GM12878 (cell line): ENCODE data around the gene TRIM9. TPM values are rescaled to one million over a fixed set of nuclear protein-coding genes. Genes with fewer than 3 reads are reported as not detected.

ENCODE experiments used
- ATAC-seq: fragments of 200-7000 bp; cut with Tn5 transposase; 3 replicates; pipeline ENCODE4 v1.9.1; 2020; ENCODE audit warnings: mild to moderate bottlenecking, moderate library complexity
- BruUV-seq: library from RNA; stranded (reverse); fragments of 400-500 nt; replicated peaks from 2 replicates; lab custom pipeline; 2021; lab: Mats Ljungman, UMichigan
- CTCF ChIA-PET: fragments of 300-600 bp; sonication (Branson Sonifier 250); formaldehyde crosslinking; extraction: SDS; loops from one replicate; lab custom pipeline; 2021; ENCODE audit warnings: inconsistent platforms; lab: Yijun Ruan, JAX
- POLR2A ChIA-PET: fragments of 350-600 bp; formaldehyde crosslinking; extraction: SDS; loops from one replicate; lab custom pipeline; 2021; ENCODE audit warnings: inconsistent platforms; lab: Charles Lee
- RAD21 ChIA-PET: fragments of 300-600 bp; sonication (Branson Sonifier 250); formaldehyde crosslinking; loops from one replicate; lab custom pipeline; 2023; ENCODE audit warnings: antibody characterized with exemption; ENCODE audit not compliant: unreplicated experiment; lab: Charles Lee
- SMC1A ChIA-PET: fragments of 300-600 bp; sonication (Branson Sonifier 250); formaldehyde crosslinking; loops from one replicate; lab custom pipeline; 2023; ENCODE audit not compliant: unreplicated experiment, uncharacterized antibody; lab: Charles Lee
- DNase-seq: peaks from one replicate; pipeline ENCODE4 v3.0.0-alpha.2; 2011; ENCODE audit warnings: low read depth, low spot score
- FAIRE-seq: peaks from 3 replicates; lab custom pipeline; 2011; peaks lifted over from hg19 to GRCh38; lab: Jason Lieb, UNC
- H2AFZ ChIP-seq: 2 replicates; pipeline ENCODE4 v1.6.0; 2011; ENCODE audit warnings: low read depth, low read length, control low read depth; ENCODE audit not compliant: control insufficient read depth
- H3K27ac ChIP-seq: 2 replicates; pipeline ENCODE4 v1.5.1; 2011; ENCODE audit warnings: control low read depth; ENCODE audit not compliant: control insufficient read depth, insufficient read depth
- H3K27me3 ChIP-seq, 2 experiments: replicated peaks in 1 of 2; 2 replicates each; pipeline versions ENCODE4 v1.6.0 to v1.6.1; 2011; ENCODE audit warnings: low read length in 1 of 2; ENCODE audit not compliant: control insufficient read depth in 2 of 2, insufficient read depth in 2 of 2
- H3K36me3 ChIP-seq, 2 experiments: 2 replicates each; pipeline ENCODE4 v1.5.1; 2011; ENCODE audit warnings: low read length in 1 of 2; ENCODE audit not compliant: control insufficient read depth in 2 of 2, insufficient read depth in 2 of 2
- H3K4me1 ChIP-seq: 2 replicates; pipeline ENCODE4 v1.6.1; 2011; ENCODE audit warnings: mild to moderate bottlenecking, low read length, moderate library complexity, mixed read lengths; ENCODE audit not compliant: control insufficient read depth, insufficient read depth
- H3K4me2 ChIP-seq: 2 replicates; pipeline ENCODE4 v1.6.0; 2011; ENCODE audit warnings: control low read depth; ENCODE audit not compliant: control insufficient read depth, insufficient read depth
- H3K4me3 ChIP-seq: fragments of 200-600 bp; sonication (generic); 2 replicates; pipeline ENCODE4 v1.5.1; 2016
- H3K79me2 ChIP-seq: 2 replicates; pipeline ENCODE4 v1.6.0; 2011; ENCODE audit warnings: low read length; ENCODE audit not compliant: control insufficient read depth, insufficient read depth
- H3K9ac ChIP-seq: 2 replicates; pipeline ENCODE4 v1.8.0; 2011; ENCODE audit warnings: low read length, control low read depth, mixed read lengths; ENCODE audit not compliant: control insufficient read depth, insufficient read depth
- H3K9me3 ChIP-seq: replicated peaks from 3 replicates; pipeline ENCODE4 v1.5.1; 2011; ENCODE audit warnings: mild to moderate bottlenecking, low read length; ENCODE audit not compliant: control insufficient read depth, insufficient read depth
- H4K20me1 ChIP-seq: 2 replicates; pipeline ENCODE4 v1.6.0; 2011; ENCODE audit not compliant: control insufficient read depth, insufficient read depth
- CHD2 ChIP-seq: IDR thresholded peaks from 2 replicates; pipeline ENCODE4 v1.6.1; 2011; ENCODE audit warnings: low read depth, low read length, improper control_type of control experiment, borderline replicate concordance
- JUNB ChIP-seq: IDR thresholded peaks from 2 replicates; pipeline ENCODE4 v1.6.1; 2016; ENCODE audit warnings: antibody characterized with exemption, mild to moderate bottlenecking
- KDM1A ChIP-seq: fragments of 200-600 bp; sonication (generic); IDR thresholded peaks from 2 replicates; pipeline ENCODE4 v1.6.1; 2016; ENCODE audit warnings: borderline replicate concordance
- RB1 ChIP-seq: fragments of 450-650 bp; formaldehyde crosslinking; IDR thresholded peaks from 2 replicates; pipeline ENCODE4 v1.6.1; 2017; ENCODE audit warnings: mild to moderate bottlenecking, borderline replicate concordance
- RELA ChIP-seq: fragments of 450-650 bp; IDR thresholded peaks from 2 replicates; pipeline ENCODE4 v1.8.0; 2014; ENCODE audit warnings: borderline replicate concordance; ENCODE audit not compliant: partially characterized antibody
- RELB ChIP-seq: fragments of 450-650 bp; IDR thresholded peaks from 2 replicates; pipeline ENCODE4 v1.6.1; 2017; ENCODE audit warnings: low read depth, mild to moderate bottlenecking, moderate library complexity
- SPI1 ChIP-seq: IDR thresholded peaks from 2 replicates; pipeline ENCODE4 v1.6.1; 2011; ENCODE audit warnings: low read depth, mild to moderate bottlenecking, low read length, moderate library complexity, borderline replicate concordance; ENCODE audit not compliant: insufficient read depth
- ZBTB33 ChIP-seq: fragments of 450-650 bp; IDR thresholded peaks from 2 replicates; pipeline ENCODE4 v1.6.1; 2017; ENCODE audit warnings: mild to moderate bottlenecking
- WGBS: methylation state at CpG from one replicate; pipeline ENCODE4 v1.1.6; 2016; ENCODE audit warnings: low lambda C conversion rate; ENCODE audit not compliant: insufficient replicate concordance, insufficient coverage; ENCODE audit errors: missing lambda C conversion rate; 5-methylcytosine and 5-hydroxymethylcytosine counted together
- in situ Hi-C: fragments of 300-500 bp; cut with MboI; formaldehyde crosslinking; loops from 9 replicates; pipeline ENCODE4 v1.14.3; 2018; ENCODE audit warnings: mixed read lengths
- intact Hi-C: fragments of 100-400 bp; cut with micrococcal nuclease; formaldehyde crosslinking; loops from one replicate; pipeline ENCODE4 v1.14.2; 2022; ENCODE audit not compliant: unreplicated experiment
- polyA plus RNA-seq, 11 experiments: library from polyadenylated mRNA; depleted of rRNA in 4 of 11; unstranded in 6 of 11; stranded (reverse) in 5 of 11; fragments of >200 nt; fragmentation: Nextera tagmentation in 4 of 11; fragmentation: Illumina TruSeq in 1 of 11; extraction: Ambion mirVana in 4 of 11; extraction: Trizol in 1 of 11; gene quantifications; 1 replicate in 1 of 11; 2 replicates in 10 of 11; pipeline versions ENCODE4 v1.2.1 to v1.2.3, GENCODE V29; 2011 to 2016; ENCODE audit warnings: inconsistent platforms in 2 of 11, missing spikeins in 2 of 11, low read depth in 1 of 11
- total RNA-seq, 4 experiments: library from RNA; depleted of rRNA in 3 of 4; stranded (reverse); fragments of >200 nt in 3 of 4; fragmentation: Illumina TruSeq in 1 of 4; extraction: Trizol in 1 of 4; gene quantifications; 2 replicates each; pipeline versions ENCODE4 v1.2.1 to v1.2.3, GENCODE V29; 2013 to 2021

Gene TRIM9
- total and polyA plus RNA-seq, 10 of the 15 experiments (the other 5 are each of a cell fraction or from before 2014, with no cell fraction given), result 0.04 to 0.18 (median 0.11) TPM; not detected in 2

GRCh38 chr14:51087031-51087441, 7.9 kb downstream of the TRIM9 start (continued):
- no peak for TF ChIP-seq ZBTB33
- TF ChIP-seq, all 136 proteins: peak for 0

- CTCF ChIA-PET, result no interaction called here
- no peak overlapping the region for H2AFZ ChIP-seq
- RAD21 ChIA-PET, result no interaction called here
- no peak overlapping the region for H3K4me2 ChIP-seq
- in situ Hi-C loops, result no loop called here
- no peak overlapping the region for H3K4me3 ChIP-seq
- FAIRE-seq (no peak), DNase-seq (no peak)
- no peaks in the 10 kb centered on the region for H3K4me1 ChIP-seq
- SMC1A ChIA-PET, result no interaction called here
- POLR2A ChIA-PET, result no interaction called here
- intact Hi-C loops, result no loop called here
- H3K27ac ChIP-seq, result no peak overlapping the region
- H3K36me3 ChIP-seq, result no peaks in the 10 kb centered on the region
- no peak overlapping the region for H3K9ac ChIP-seq
- BruUV-seq, result no TSS peak
- 44% methylated on average over 2 of the region's 2 CpGs for WGBS
- no peaks in the 10 kb centered on the region for H3K79me2 ChIP-seq
- TF ChIP-seq SPI1, result no peak
- no peak for TF ChIP-seq RELB
- no peak for TF ChIP-seq RELA
- no peak for TF ChIP-seq RB1
- TF ChIP-seq KDM1A, result no peak
- TF ChIP-seq JUNB, result no peak
- TF ChIP-seq CHD2, result no peak
- TF ChIP-seq, all 136 proteins: peak for 0
- H3K27me3 ChIP-seq, result no peaks in the 10 kb centered on the region
- H3K9me3 ChIP-seq, result no peaks in the 10 kb centered on the region
- no peaks in the 10 kb centered on the region for H4K20me1 ChIP-seq
- ATAC-seq, result no peak
These were observed 8.9 kb downstream of the TRIM9 start for GRCh38 chr14:51086044-51086443.
